GM23338 (cell line): ENCODE results near the gene UGP2. TPM values are rescaled to one million over a fixed set of nuclear protein-coding genes. Genes with fewer than 3 reads are reported as not detected.
A peak's percentile ranks its signal among the peaks of the same experiment; 100 is the strongest.

Experiments used
- ATAC-seq: fragments of 200-7000 bp; cut with Tn5 transposase; 3 replicates; pipeline ENCODE4 v1.9.1; 2020
- DNase-seq: peaks from one replicate; pipeline ENCODE4 v3.0.0-alpha.2; 2015; ENCODE audit warnings: low spot score
- H2AFZ ChIP-seq: fragments of 200-600 bp; sonication (generic); 2 replicates; pipeline ENCODE4 v1.8.0; 2016; ENCODE audit warnings: antibody characterized with exemption, mild to moderate bottlenecking, moderate library complexity
- H3F3A ChIP-seq: fragments of 200-600 bp; sonication (generic); replicated peaks from 2 replicates; pipeline ENCODE4 v1.8.0; 2017; ENCODE audit warnings: antibody characterized with exemption, mixed run types, low read depth
- H3K27ac ChIP-seq: fragments of 200-600 bp; sonication (generic); 2 replicates; pipeline ENCODE4 v1.6.1; 2016; ENCODE audit warnings: low read depth
- H3K27me3 ChIP-seq: fragments of 200-600 bp; sonication (generic); 2 replicates; pipeline ENCODE4 v1.8.0; 2016; ENCODE audit warnings: mild to moderate bottlenecking, mixed run types, moderate library complexity; ENCODE audit not compliant: insufficient read depth
- H3K36me3 ChIP-seq: fragments of 200-600 bp; sonication (generic); 2 replicates; pipeline ENCODE4 v1.8.0; 2016; ENCODE audit warnings: mild to moderate bottlenecking; ENCODE audit not compliant: insufficient read depth
- H3K4me1 ChIP-seq: fragments of 200-600 bp; sonication (generic); 2 replicates; pipeline ENCODE4 v1.8.0; 2016; ENCODE audit warnings: mild to moderate bottlenecking, moderate library complexity; ENCODE audit not compliant: insufficient read depth
- H3K4me2 ChIP-seq: fragments of 200-600 bp; sonication (generic); 2 replicates; pipeline ENCODE4 v1.7.1; 2017; ENCODE audit warnings: mixed run types
- H3K4me3 ChIP-seq: fragments of 200-600 bp; sonication (generic); 2 replicates; pipeline ENCODE4 v1.6.1; 2016; ENCODE audit warnings: mixed run types
- H3K79me2 ChIP-seq: fragments of 200-600 bp; sonication (generic); replicated peaks from 2 replicates; pipeline ENCODE4 v1.8.0; 2017; ENCODE audit warnings: mild to moderate bottlenecking; ENCODE audit not compliant: insufficient read depth
- H3K9me2 ChIP-seq: fragments of 200-600 bp; sonication (generic); 2 replicates; pipeline ENCODE4 v1.8.0; 2017; ENCODE audit not compliant: insufficient read depth
- H4K20me1 ChIP-seq: fragments of 200-600 bp; sonication (generic); replicated peaks from 2 replicates; pipeline ENCODE4 v1.8.0; 2017; ENCODE audit warnings: mild to moderate bottlenecking; ENCODE audit not compliant: insufficient read depth
- H3K27ac Mint-ChIP-seq: 2 replicates; pipeline ENCODE4 v1.8.0; 2020; ENCODE audit warnings: inconsistent platforms, mild to moderate bottlenecking, moderate library complexity, mixed read lengths
- H3K27me3 Mint-ChIP-seq: 3 replicates; pipeline ENCODE4 v1.8.0; 2022; ENCODE audit warnings: low read depth, mild to moderate bottlenecking, moderate library complexity, mixed read lengths, inconsistent platforms; ENCODE audit not compliant: insufficient read depth, poor library complexity
- H3K36me3 Mint-ChIP-seq: 3 replicates; pipeline ENCODE4 v1.8.0; 2021; ENCODE audit warnings: low read depth, mild to moderate bottlenecking, inconsistent platforms, moderate library complexity, mixed read lengths
- H3K4me1 Mint-ChIP-seq: 3 replicates; pipeline ENCODE4 v1.8.0; 2020; ENCODE audit warnings: mild to moderate bottlenecking, inconsistent platforms, mixed read lengths
- H3K4me3 Mint-ChIP-seq: 3 replicates; pipeline ENCODE4 v1.8.0; 2021; ENCODE audit warnings: moderate library complexity, mild to moderate bottlenecking, inconsistent platforms, mixed read lengths
- H3K9me3 Mint-ChIP-seq: 3 replicates; pipeline ENCODE4 v1.8.0; 2020; ENCODE audit warnings: moderate library complexity, mild to moderate bottlenecking, inconsistent platforms, mixed read lengths
- CREB1 ChIP-seq: fragments of 250-450 bp; sonication (Bioruptor Pico); IDR thresholded peaks from 2 replicates; pipeline ENCODE4 v1.5.0; 2020; ENCODE audit warnings: low read depth, mild to moderate bottlenecking, moderate library complexity
- CTCF ChIP-seq, 2 experiments: fragments of 200-600 bp in 1 of 2; sonication (generic) in 1 of 2; conservative IDR thresholded peaks; 2 replicates each; pipeline versions ENCODE4 v1.5.1 to v1.6.1; 2016 to 2017; ENCODE audit warnings: antibody characterized with exemption in 2 of 2, low read depth in 2 of 2, mild to moderate bottlenecking in 2 of 2, moderate library complexity in 1 of 2
- ETS1 ChIP-seq: IDR thresholded peaks from 2 replicates; pipeline ENCODE4 v1.6.1; 2016; ENCODE audit warnings: antibody characterized with exemption
- EZH2phosphoT487 ChIP-seq: fragments of 200-600 bp; sonication (generic); IDR thresholded peaks from one replicate; pipeline ENCODE4 v1.8.1; 2018; ENCODE audit warnings: antibody characterized with exemption; ENCODE audit not compliant: unreplicated experiment
- JUNB ChIP-seq: IDR thresholded peaks from one replicate; pipeline ENCODE4 v1.6.1; 2016; ENCODE audit warnings: antibody characterized with exemption; ENCODE audit not compliant: unreplicated experiment
- NANOG ChIP-seq: IDR thresholded peaks from 2 replicates; pipeline ENCODE4 v1.6.1; 2016; ENCODE audit warnings: antibody characterized with exemption, borderline replicate concordance
- POLR2AphosphoS5 ChIP-seq: IDR thresholded peaks from 2 replicates; pipeline ENCODE4 v1.6.1; 2016; ENCODE audit warnings: antibody characterized with exemption, low read depth
- STAT1 ChIP-seq: IDR thresholded peaks from one replicate; pipeline ENCODE4 v1.6.1; 2016; ENCODE audit warnings: antibody characterized with exemption; ENCODE audit not compliant: unreplicated experiment
- ZNF114 ChIP-seq: fragments of 250-450 bp; sonication (Bioruptor Pico); IDR thresholded peaks from 2 replicates; pipeline ENCODE4 v1.5.0; 2020; ENCODE audit warnings: mild to moderate bottlenecking, moderate library complexity
- ZNF331 ChIP-seq: fragments of 250-450 bp; sonication (Bioruptor Pico); IDR thresholded peaks from 2 replicates; pipeline ENCODE4 v1.5.0; 2020; ENCODE audit warnings: low read depth, mild to moderate bottlenecking, moderate library complexity
- polyA plus RNA-seq: library from polyadenylated mRNA; unstranded; fragments of >200 nt; fragmentation: Nextera tagmentation; extraction: Ambion mirVana; gene quantifications from 2 replicates; pipeline ENCODE4 v1.2.1, GENCODE V29; 2016
- total RNA-seq: library from RNA; depleted of rRNA; stranded (reverse); fragments of >200 nt; shearing (Covaris generic); gene quantifications from 2 replicates; pipeline ENCODE4 v1.2.3, GENCODE V29; 2014
- TF ChIP-seq, protein P1 (sequence below): fragments of 250-450 bp; sonication (Bioruptor Pico); IDR thresholded peaks from 2 replicates; pipeline ENCODE4 v1.5.0; 2020; ENCODE audit warnings: mild to moderate bottlenecking, moderate library complexity

Gene UGP2
- total and polyA plus RNA-seq, 2 experiments from 2014 or later = 744 to 943 TPM

GRCh38 chr2:63856303-63856603 lies 14.6 kb downstream of the UGP2 start:
- H3K79me2 ChIP-seq = peaks cover 98% of the 10 kb centered on the region
- H3K4me1 ChIP-seq = peaks cover 50% of the 10 kb centered on the region
- H3K9me2 ChIP-seq = no peaks in the 10 kb centered on the region
- H3K27me3 Mint-ChIP-seq = no peaks in the 10 kb centered on the region
- H3K27ac Mint-ChIP-seq = peak overlapping the region; percentile 46; the same call in 1 of the 2 replicates
- H3K36me3 Mint-ChIP-seq = peaks cover 80% of the 10 kb centered on the region
- peaks cover 18% of the 10 kb centered on the region for H4K20me1 ChIP-seq
- TF ChIP-seq NANOG (no peak), CTCF (conservative IDR thresholded peaks at IDR 0.05; ENCODE audit: low read depth in 2 of 2) (no peak), STAT1 (no peak), JUNB (no peak), POLR2AphosphoS5 (no peak), ZNF114 (CRISPR knock-in tag) (no peak)
- no peaks in the 10 kb centered on the region for H3K9me3 Mint-ChIP-seq
- ATAC-seq (no peak), DNase-seq (no peak)
- H3K36me3 ChIP-seq = peaks cover 42% of the 10 kb centered on the region
- peak overlapping the region; percentile 98 for H3K27ac ChIP-seq
- H2AFZ ChIP-seq = no peak overlapping the region
- H3K4me3 ChIP-seq = no peak overlapping the region
- H3K4me2 ChIP-seq = no peak overlapping the region
- H3K27me3 ChIP-seq = no peaks in the 10 kb centered on the region
- H3K4me3 Mint-ChIP-seq = no peak overlapping the region
- peaks cover 60% of the 10 kb centered on the region for H3K4me1 Mint-ChIP-seq
- H3F3A ChIP-seq = no peaks in the 10 kb centered on the region

DNA sequence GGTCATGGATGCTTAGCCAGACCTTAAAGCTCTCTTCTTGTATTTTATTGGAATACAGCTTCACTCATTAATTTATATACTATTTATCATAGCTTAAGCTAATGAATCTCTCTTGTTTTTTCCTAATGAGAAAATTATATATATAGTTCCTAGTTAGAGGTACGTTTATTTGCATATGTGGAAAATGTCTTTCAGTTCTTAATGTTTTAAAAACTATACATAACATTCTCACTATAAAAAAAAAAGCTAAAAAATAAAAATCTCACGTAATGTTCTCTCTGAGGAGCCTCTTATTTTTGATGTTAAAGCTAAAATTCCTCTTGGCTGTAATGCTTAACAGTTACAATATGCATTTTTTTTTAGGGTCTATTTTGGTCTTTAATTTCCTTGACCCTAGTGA lies 16.6 kb downstream of the UGP2 start:
- Histone ChIP-seq H3F3A (0 out of 2 replicates have a peak, but pooled peaks cover 6% of the 10 kb centered on the region), H3K4me2 (no peak overlapping the region), H3K9me2 (no peaks in the 10 kb centered on the region), H3K27me3 (no peaks in the 10 kb centered on the region), H2AFZ (no peak overlapping the region), H4K20me1 (peaks cover 38% of the 10 kb centered on the region), H3K4me3 (no peak overlapping the region), H3K79me2 (peaks cover 98% of the 10 kb centered on the region), H3K36me3 (peaks cover 63% of the 10 kb centered on the region), H3K27ac (peak overlapping the region; percentile 98; the same call in 1 of the 2 replicates), H3K4me1 (peaks cover 45% of the 10 kb centered on the region)
- DNase-seq (no peak), ATAC-seq (no peak)
- no peaks in the 10 kb centered on the region for H3K9me3 Mint-ChIP-seq
- no peaks in the 10 kb centered on the region for H3K27me3 Mint-ChIP-seq
- H3K27ac Mint-ChIP-seq = peak overlapping the region; percentile 25; the same call in 1 of the 2 replicates
- H3K36me3 Mint-ChIP-seq = peaks cover 88% of the 10 kb centered on the region
- peaks cover 50% of the 10 kb centered on the region for H3K4me1 Mint-ChIP-seq
- no peak overlapping the region; the same call in 2 of the 3 replicates for H3K4me3 Mint-ChIP-seq
- TF ChIP-seq JUNB (no peak), POLR2AphosphoS5 (no peak), NANOG (no peak), CREB1 (CRISPR knock-in tag) (no peak), ETS1 (no peak), CTCF (conservative IDR thresholded peaks at IDR 0.05; ENCODE audit: low read depth in 2 of 2) (no peak), EZH2phosphoT487 (no peak), ZNF114 (CRISPR knock-in tag) (no peak), ZNF331 (CRISPR knock-in tag) (no peak), STAT1 (no peak)
- TF ChIP-seq, protein P1, sequence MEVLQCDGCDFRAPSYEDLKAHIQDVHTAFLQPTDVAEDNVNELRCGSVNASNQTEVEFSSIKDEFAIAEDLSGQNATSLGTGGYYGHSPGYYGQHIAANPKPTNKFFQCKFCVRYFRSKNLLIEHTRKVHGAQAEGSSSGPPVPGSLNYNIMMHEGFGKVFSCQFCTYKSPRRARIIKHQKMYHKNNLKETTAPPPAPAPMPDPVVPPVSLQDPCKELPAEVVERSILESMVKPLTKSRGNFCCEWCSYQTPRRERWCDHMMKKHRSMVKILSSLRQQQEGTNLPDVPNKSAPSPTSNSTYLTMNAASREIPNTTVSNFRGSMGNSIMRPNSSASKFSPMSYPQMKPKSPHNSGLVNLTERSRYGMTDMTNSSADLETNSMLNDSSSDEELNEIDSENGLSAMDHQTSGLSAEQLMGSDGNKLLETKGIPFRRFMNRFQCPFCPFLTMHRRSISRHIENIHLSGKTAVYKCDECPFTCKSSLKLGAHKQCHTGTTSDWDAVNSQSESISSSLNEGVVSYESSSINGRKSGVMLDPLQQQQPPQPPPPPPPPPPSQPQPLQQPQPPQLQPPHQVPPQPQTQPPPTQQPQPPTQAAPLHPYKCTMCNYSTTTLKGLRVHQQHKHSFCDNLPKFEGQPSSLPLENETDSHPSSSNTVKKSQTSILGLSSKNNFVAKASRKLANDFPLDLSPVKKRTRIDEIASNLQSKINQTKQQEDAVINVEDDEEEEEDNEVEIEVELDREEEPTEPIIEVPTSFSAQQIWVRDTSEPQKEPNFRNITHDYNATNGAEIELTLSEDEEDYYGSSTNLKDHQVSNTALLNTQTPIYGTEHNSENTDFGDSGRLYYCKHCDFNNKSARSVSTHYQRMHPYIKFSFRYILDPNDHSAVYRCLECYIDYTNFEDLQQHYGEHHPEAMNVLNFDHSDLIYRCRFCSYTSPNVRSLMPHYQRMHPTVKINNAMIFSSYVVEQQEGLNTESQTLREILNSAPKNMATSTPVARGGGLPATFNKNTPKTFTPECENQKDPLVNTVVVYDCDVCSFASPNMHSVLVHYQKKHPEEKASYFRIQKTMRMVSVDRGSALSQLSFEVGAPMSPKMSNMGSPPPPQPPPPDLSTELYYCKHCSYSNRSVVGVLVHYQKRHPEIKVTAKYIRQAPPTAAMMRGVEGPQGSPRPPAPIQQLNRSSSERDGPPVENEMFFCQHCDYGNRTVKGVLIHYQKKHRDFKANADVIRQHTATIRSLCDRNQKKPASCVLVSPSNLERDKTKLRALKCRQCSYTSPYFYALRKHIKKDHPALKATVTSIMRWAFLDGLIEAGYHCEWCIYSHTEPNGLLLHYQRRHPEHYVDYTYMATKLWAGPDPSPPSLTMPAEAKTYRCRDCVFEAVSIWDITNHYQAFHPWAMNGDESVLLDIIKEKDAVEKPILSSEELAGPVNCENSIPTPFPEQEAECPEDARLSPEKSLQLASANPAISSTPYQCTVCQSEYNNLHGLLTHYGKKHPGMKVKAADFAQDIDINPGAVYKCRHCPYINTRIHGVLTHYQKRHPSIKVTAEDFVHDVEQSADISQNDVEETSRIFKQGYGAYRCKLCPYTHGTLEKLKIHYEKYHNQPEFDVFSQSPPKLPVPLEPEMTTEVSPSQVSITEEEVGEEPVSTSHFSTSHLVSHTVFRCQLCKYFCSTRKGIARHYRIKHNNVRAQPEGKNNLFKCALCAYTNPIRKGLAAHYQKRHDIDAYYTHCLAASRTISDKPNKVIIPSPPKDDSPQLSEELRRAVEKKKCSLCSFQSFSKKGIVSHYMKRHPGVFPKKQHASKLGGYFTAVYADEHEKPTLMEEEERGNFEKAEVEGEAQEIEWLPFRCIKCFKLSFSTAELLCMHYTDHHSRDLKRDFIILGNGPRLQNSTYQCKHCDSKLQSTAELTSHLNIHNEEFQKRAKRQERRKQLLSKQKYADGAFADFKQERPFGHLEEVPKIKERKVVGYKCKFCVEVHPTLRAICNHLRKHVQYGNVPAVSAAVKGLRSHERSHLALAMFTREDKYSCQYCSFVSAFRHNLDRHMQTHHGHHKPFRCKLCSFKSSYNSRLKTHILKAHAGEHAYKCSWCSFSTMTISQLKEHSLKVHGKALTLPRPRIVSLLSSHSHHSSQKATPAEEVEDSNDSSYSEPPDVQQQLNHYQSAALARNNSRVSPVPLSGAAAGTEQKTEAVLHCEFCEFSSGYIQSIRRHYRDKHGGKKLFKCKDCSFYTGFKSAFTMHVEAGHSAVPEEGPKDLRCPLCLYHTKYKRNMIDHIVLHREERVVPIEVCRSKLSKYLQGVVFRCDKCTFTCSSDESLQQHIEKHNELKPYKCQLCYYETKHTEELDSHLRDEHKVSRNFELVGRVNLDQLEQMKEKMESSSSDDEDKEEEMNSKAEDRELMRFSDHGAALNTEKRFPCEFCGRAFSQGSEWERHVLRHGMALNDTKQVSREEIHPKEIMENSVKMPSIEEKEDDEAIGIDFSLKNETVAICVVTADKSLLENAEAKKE (CRISPR knock-in tag) = no peak
